ENCODE measurements around the gene RPTOR.

GRCh38 chr17:80608326-80608725 is 63.7 kb downstream of the RPTOR start:
- no peak for TF ChIP-seq CTCF (IDR thresholded peaks at IDR 0.05; ENCODE audit: low read length)
- no peak for TF ChIP-seq EZH2 (IDR thresholded peaks at IDR 0.05; ENCODE audit: borderline replicate concordance, low read length)

All from OCI-LY1 (cell line).